PC-3 (cell line): ENCODE results near the gene ST6GALNAC1. TPM values are rescaled to one million over a fixed set of nuclear protein-coding genes. Genes with fewer than 3 reads are reported as not detected.
A peak's percentile ranks its signal among the peaks of the same experiment; 100 is the strongest.

Experiments
- ATAC-seq: fragments of 200-7000 bp; cut with Tn5 transposase; 2 replicates; pipeline ENCODE4 v1.9.1; 2020; ENCODE audit warnings: mild to moderate bottlenecking, moderate library complexity
- BruUV-seq: library from RNA; stranded (reverse); fragments of 400-500 nt; replicated peaks from 2 replicates; lab custom pipeline; 2021; lab: Mats Ljungman, UMichigan
- CTCF ChIA-PET: fragments of 300-600 bp; sonication (Branson Sonifier 250); formaldehyde crosslinking; loops from one replicate; lab custom pipeline; 2022; ENCODE audit warnings: antibody characterized with exemption; lab: Charles Lee
- POLR2A ChIA-PET: fragments of 300-600 bp; sonication (Branson Sonifier 250); formaldehyde crosslinking; loops from one replicate; lab custom pipeline; 2022; ENCODE audit warnings: antibody characterized with exemption; ENCODE audit not compliant: unreplicated experiment; lab: Charles Lee
- DNase-seq: peaks from one replicate; pipeline ENCODE4 v3.0.0-alpha.2; 2015
- H2AFZ ChIP-seq: fragments of 300-600 bp; sonication (generic); 2 replicates; pipeline ENCODE4 v1.6.0; 2016; ENCODE audit warnings: antibody characterized with exemption, low read length
- H3F3A ChIP-seq: fragments of 300-600 bp; sonication (generic); one replicate; pipeline ENCODE4 v1.6.0; 2017; ENCODE audit warnings: antibody characterized with exemption, low read length, control low read depth, mild to moderate bottlenecking; ENCODE audit not compliant: unreplicated experiment
- H3K27ac ChIP-seq: fragments of 300-600 bp; sonication (generic); 2 replicates; pipeline ENCODE4 v1.5.1; 2016; ENCODE audit warnings: mild to moderate bottlenecking, low read length
- H3K27me3 ChIP-seq: fragments of 300-600 bp; sonication (generic); 2 replicates; pipeline ENCODE4 v1.6.1; 2016; ENCODE audit warnings: low read length, mixed read lengths
- H3K36me3 ChIP-seq: fragments of 300-600 bp; sonication (generic); 2 replicates; pipeline ENCODE4 v1.6.1; 2016; ENCODE audit warnings: low read depth, mixed run types, low read length, mixed read lengths
- H3K4me1 ChIP-seq: fragments of 300-600 bp; sonication (generic); 2 replicates; pipeline ENCODE4 v1.5.1; 2016; ENCODE audit warnings: low read length; ENCODE audit not compliant: insufficient read depth
- H3K4me2 ChIP-seq: fragments of 300-600 bp; sonication (generic); 2 replicates; pipeline ENCODE4 v1.6.0; 2016; ENCODE audit warnings: low read length
- H3K4me3 ChIP-seq: fragments of 300-600 bp; sonication (generic); 2 replicates; pipeline ENCODE4 v1.5.1; 2016; ENCODE audit warnings: mild to moderate bottlenecking, low read length, mixed read lengths
- H3K79me2 ChIP-seq: fragments of 300-600 bp; sonication (generic); 2 replicates; pipeline ENCODE4 v1.6.1; 2017; ENCODE audit warnings: low read length, mixed read lengths
- H3K9ac ChIP-seq: fragments of 300-600 bp; sonication (generic); 2 replicates; pipeline ENCODE4 v1.6.0; 2016; ENCODE audit warnings: mild to moderate bottlenecking, low read length
- H3K9me2 ChIP-seq: fragments of 300-600 bp; sonication (generic); replicated peaks from 2 replicates; pipeline ENCODE4 v1.6.1; 2016; ENCODE audit warnings: mixed run types, low read length, mixed read lengths
- H3K9me3 ChIP-seq: fragments of 300-600 bp; sonication (generic); 2 replicates; pipeline ENCODE4 v1.6.1; 2016; ENCODE audit warnings: low read length, mixed read lengths
- H4K20me1 ChIP-seq: fragments of 300-600 bp; sonication (generic); 2 replicates; pipeline ENCODE4 v1.6.1; 2016; ENCODE audit warnings: low read length, mixed read lengths
- CTCF ChIP-seq: fragments of 300-600 bp; sonication (generic); conservative IDR thresholded peaks from 2 replicates; pipeline ENCODE4 v1.5.1; 2017; ENCODE audit warnings: antibody characterized with exemption, low read depth, mild to moderate bottlenecking, low read length
- EZH2 ChIP-seq: fragments of 300-600 bp; sonication (generic); IDR thresholded peaks from one replicate; pipeline ENCODE4 v1.6.1; 2017; ENCODE audit warnings: antibody characterized with exemption, mild to moderate bottlenecking, low read length; ENCODE audit not compliant: unreplicated experiment
- EZH2phosphoT487 ChIP-seq: fragments of 300-600 bp; sonication (generic); IDR thresholded peaks from 2 replicates; pipeline ENCODE4 v1.6.1; 2018; ENCODE audit warnings: mild to moderate bottlenecking, antibody characterized with exemption, low read length, borderline replicate concordance
- intact Hi-C: fragments of 100-400 bp; cut with micrococcal nuclease; formaldehyde crosslinking; loops from 2 replicates; pipeline ENCODE4 v1.9.0; 2023
- total RNA-seq: library from RNA; depleted of rRNA; stranded (reverse); fragments of >200 nt; gene quantifications from 2 replicates; pipeline ENCODE4 v1.2.3, GENCODE V29; 2014

ST6GALNAC1 gene
- total RNA-seq, 1 experiment from 2014 or later = 4.1 TPM

GRCh38 chr17:76578376-76578775, 65.2 kb downstream of the ST6GALNAC1 start:
- ChIA-PET POLR2A (interaction anchor here (0.5 to 1.0 kb wide), 6 partner anchors 10 to 483 kb away, joined by 3 to 5 read pairs (median 4); no protein-coding TSS in a partner anchor), CTCF (interaction anchor here (0.6 to 2.1 kb wide), 6 partner anchors 12 to 1739 kb away, joined by 3 to 8 read pairs (median 3); no protein-coding TSS in a partner anchor)
- no TSS peak for BruUV-seq
- peak; percentile 84 for DNase-seq
- H3F3A ChIP-seq = no peaks in the 10 kb centered on the region
- ATAC-seq = peak; percentile 99
- H3K9ac ChIP-seq = 0 out of 2 replicates have a peak overlapping the region, but pooled peaks have one; percentile 21
- peak overlapping the region; percentile 73 for H3K27ac ChIP-seq
- H2AFZ ChIP-seq = 0 out of 2 replicates have a peak overlapping the region, but pooled peaks have one; percentile 6
- H3K4me2 ChIP-seq = peak overlapping the region; percentile 62
- no peaks in the 10 kb centered on the region for H3K79me2 ChIP-seq
- H3K4me1 ChIP-seq = peaks cover 13% of the 10 kb centered on the region
- peak overlapping the region; percentile 22; the same call in 1 of the 2 replicates for H3K4me3 ChIP-seq
- H4K20me1 ChIP-seq = no peaks in the 10 kb centered on the region
- no peak for TF ChIP-seq EZH2
- TF ChIP-seq EZH2phosphoT487 = no peak
- TF ChIP-seq CTCF = no peak
- no peaks in the 10 kb centered on the region for H3K9me2 ChIP-seq
- intact Hi-C loops = loop anchor here (2.0 kb wide), 1 partner anchor 20 kb away; no protein-coding TSS in a partner anchor
- H3K36me3 ChIP-seq = no peaks in the 10 kb centered on the region
- no peaks in the 10 kb centered on the region for H3K9me3 ChIP-seq
- H3K27me3 ChIP-seq = no peaks in the 10 kb centered on the region

GRCh38 chr17:76577876-76578275, 65.7 kb downstream of the ST6GALNAC1 start:
- Histone ChIP-seq H3K9me2 (no peaks in the 10 kb centered on the region), H3K4me3 (peak overlapping the region; percentile 22; the same call in 1 of the 2 replicates), H3K27me3 (no peaks in the 10 kb centered on the region), H3K4me2 (peak overlapping the region; percentile 62), H3K4me1 (peaks cover 13% of the 10 kb centered on the region), H3K9me3 (no peaks in the 10 kb centered on the region), H4K20me1 (no peaks in the 10 kb centered on the region), H3K9ac (peak overlapping the region; percentile 21; the same call in 1 of the 2 replicates), H3K79me2 (no peaks in the 10 kb centered on the region), H3F3A (no peaks in the 10 kb centered on the region), H3K27ac (peak overlapping the region; percentile 73), H2AFZ (0 out of 2 replicates have a peak overlapping the region, but pooled peaks have one; percentile 6), H3K36me3 (no peaks in the 10 kb centered on the region)
- peak; percentile 3; the same call in 1 of the 2 replicates for ATAC-seq
- POLR2A ChIA-PET = interaction anchor here (0.5 to 1.0 kb wide), 3 partner anchors 11 to 483 kb away, joined by 3 to 5 read pairs (median 3); no protein-coding TSS in a partner anchor
- BruUV-seq = TSS peak; percentile 30
- intact Hi-C loops = loop anchor here (2.0 kb wide), 1 partner anchor 19 kb away; no protein-coding TSS in a partner anchor
- CTCF ChIA-PET = interaction anchor here (0.6 to 2.1 kb wide), 3 partner anchors 46 to 126 kb away, joined by 3 to 8 read pairs (median 7); no protein-coding TSS in a partner anchor
- no peak for TF ChIP-seq CTCF
- TF ChIP-seq EZH2 = no peak
- no peak for TF ChIP-seq EZH2phosphoT487
- no peak for DNase-seq

GRCh38 chr17:76576189-76576588, 67.4 kb downstream of the ST6GALNAC1 start:
- Histone ChIP-seq H3K9me2 (no peaks in the 10 kb centered on the region), H3K27me3 (no peaks in the 10 kb centered on the region), H3K36me3 (no peaks in the 10 kb centered on the region), H3K79me2 (no peaks in the 10 kb centered on the region), H3K9me3 (no peaks in the 10 kb centered on the region), H3K9ac (no peak overlapping the region), H3K27ac (no peak overlapping the region), H2AFZ (no peak overlapping the region), H3K4me2 (no peak overlapping the region), H3K4me1 (peaks cover 13% of the 10 kb centered on the region), H3F3A (no peaks in the 10 kb centered on the region), H3K4me3 (no peak overlapping the region), H4K20me1 (no peaks in the 10 kb centered on the region)
- ChIA-PET CTCF (no interaction called here), POLR2A (no interaction called here)
- intact Hi-C loops = no loop called here
- ATAC-seq (no peak), DNase-seq (no peak)
- TF ChIP-seq EZH2 = no peak
- TF ChIP-seq CTCF = no peak
- TF ChIP-seq EZH2phosphoT487 = no peak
- no TSS peak for BruUV-seq
